Right ventricle myocardium inferior (tissue), 1 donor: ENCODE data around the gene TMEM131. TPM values are rescaled to one million over a fixed set of nuclear protein-coding genes. Genes with fewer than 3 reads are reported as not detected.
A peak's percentile ranks its signal among the peaks of the same experiment; 100 is the strongest.
"Not testable (repeated sequence)": the region's sequence is repeated elsewhere in the genome, so short reads cannot be mapped to it uniquely, and the experiment has no call there.

Experiments
- ATAC-seq: fragments of 200-7000 bp; cut with Tn5 transposase; one replicate; pipeline ENCODE4 v1.9.1; 2020; ENCODE audit warnings: mild to moderate bottlenecking, moderate library complexity
- DNase-seq: peaks from one replicate; pipeline ENCODE4 v3.0.0; 2021; ENCODE audit errors: missing footprints
- intact Hi-C: fragments of 100-400 bp; cut with DNase I; formaldehyde crosslinking; loops from one replicate; pipeline ENCODE4 v1.11.0; 2022
- total RNA-seq: library from RNA; stranded (reverse); fragmentation: NEBNext Ultra II Directional; extraction: Animal tissue kit (Norgen Biotek cat#: 25700); gene quantifications from one replicate; pipeline ENCODE4 v1.2.1, GENCODE V29; 2021
- donor health status: DM: no; HTN: yes; CAD: no; lungs with severe emphysema.

Gene TMEM131
- total RNA-seq, 1 donor from 2014 or later: 26.0 TPM

- intact Hi-C loops, ATAC-seq, DNase-seq: not testable (repeated sequence)
Observed at GRCh38 chr2:97893042-97893441, 102.7 kb downstream of the TMEM131 start.

DNA sequence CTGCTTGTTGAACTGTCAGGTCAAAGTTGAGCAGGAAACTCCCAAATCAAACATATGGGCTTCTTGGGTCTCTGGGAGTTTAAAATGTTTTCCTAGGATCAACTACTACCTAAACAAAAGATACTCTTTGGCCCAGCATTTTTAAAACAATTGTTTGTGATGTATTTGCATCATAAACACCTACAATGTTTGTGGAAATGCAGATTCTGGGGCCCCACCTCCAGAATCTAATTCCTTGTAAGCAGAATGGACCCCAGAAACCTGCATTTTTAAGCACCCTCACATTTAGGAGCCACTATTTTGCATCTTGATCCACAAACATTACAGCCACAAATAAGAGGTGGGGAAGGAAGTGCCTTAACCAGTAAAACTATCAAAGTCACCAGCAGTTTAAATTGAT is 104.1 kb downstream of the TMEM131 start:
- DNase-seq (no peak), ATAC-seq (no peak)
- intact Hi-C loops: no loop called here

DNA sequence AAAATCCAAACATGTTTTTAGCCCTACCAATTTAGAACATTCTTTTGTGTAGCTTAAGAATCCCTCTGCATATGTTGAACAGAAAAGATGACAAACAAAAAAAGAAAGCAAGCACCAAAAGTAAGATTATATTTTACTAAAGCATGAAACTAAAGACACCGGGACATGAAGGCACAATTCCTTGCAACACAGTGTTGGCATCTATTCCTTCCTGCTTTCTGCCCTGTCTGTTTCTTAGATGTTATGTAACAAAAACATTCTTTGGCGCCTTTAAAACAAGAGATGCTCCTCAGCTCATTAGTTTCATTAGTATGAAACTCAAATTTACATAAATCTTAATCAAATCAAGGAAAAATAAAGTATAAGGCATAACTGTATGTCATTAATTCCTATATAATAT is 106.6 kb downstream of the TMEM131 start:
- no peak for ATAC-seq
- DNase-seq: no peak
- intact Hi-C loops: no loop called here

DNA sequence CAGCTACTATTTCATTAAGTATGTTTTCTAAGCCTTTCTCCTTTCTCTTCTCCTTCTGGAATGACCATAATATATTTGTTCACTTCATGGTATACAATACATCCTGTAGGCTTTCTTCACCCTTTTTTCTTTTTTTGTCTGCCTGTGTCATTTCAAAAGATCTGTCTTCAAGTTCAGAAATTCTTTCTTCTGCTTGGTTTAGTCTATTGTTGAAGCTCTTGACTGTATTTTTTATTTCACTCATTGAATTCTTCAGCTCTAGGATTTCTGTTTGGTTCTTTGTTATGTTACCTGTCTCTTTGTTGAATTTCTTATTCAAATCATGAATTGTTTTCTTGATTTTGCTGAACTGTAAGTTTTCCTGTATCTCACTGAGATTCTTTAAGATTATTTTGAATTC is 109.9 kb downstream of the TMEM131 start:
- intact Hi-C loops: no loop called here
- ATAC-seq (no peak), DNase-seq (no peak)

GRCh38 chr2:97880334-97880733 is 115.4 kb downstream of the TMEM131 start:
- no peak for ATAC-seq
- no peak for DNase-seq
- intact Hi-C loops: no loop called here

- ATAC-seq: no peak
- intact Hi-C loops: no loop called here
- no peak for DNase-seq
Observed at GRCh38 chr2:97878865-97879264, 116.9 kb downstream of the TMEM131 start.

DNA sequence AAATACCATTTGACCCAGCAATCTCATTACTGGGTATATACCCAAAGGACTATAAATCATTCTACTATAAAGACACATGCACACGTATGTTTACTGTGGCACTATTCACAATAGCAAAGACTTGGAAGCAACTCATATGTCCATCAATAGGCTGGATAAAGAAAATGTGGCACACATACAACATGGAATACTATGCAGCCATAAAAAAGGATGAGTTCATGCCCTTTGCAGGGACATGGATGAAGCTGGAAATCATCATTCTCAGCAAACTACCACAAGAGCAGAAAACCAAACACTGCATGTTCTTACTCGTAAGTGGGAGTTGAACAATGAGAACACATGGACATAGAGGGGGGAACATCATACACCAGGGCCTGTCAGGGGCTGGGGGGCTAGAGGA is 117.4 kb downstream of the TMEM131 start:
- DNase-seq, intact Hi-C loops, ATAC-seq: not testable (repeated sequence)

DNA sequence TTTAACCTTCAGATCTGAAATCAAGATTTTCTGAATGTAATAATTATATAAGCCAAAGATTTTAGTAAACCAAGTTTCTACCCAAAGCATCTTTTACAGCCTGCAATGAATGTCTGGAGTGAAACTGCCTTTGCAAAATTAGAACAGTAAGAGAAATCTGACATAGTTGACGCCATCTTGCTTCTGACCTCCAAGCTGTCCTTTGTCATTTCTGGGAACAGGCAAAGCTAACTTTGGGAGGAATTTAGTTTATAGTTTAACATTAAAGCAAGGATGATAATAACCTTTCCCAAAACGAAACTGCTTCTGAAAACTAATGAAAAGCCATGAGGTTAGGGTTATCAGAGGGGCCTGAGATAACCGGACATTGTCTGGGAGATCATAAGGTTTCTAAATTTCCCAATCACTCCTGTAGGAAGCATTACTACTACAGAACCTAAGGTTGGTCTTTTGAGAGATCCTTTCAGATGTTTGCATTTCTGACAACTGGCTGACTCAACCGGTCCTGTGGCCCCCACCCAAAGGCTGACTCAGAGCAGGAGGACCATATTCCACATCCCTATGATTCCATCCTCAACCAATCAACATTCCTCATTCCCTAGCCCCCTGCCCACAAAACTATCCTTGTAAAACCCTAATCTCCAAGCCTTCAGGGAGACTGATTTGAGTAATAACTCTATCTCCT is 124.5 kb downstream of the TMEM131 start:
- intact Hi-C loops: no loop called here
- ATAC-seq (no peak), DNase-seq (no peak)

DNA sequence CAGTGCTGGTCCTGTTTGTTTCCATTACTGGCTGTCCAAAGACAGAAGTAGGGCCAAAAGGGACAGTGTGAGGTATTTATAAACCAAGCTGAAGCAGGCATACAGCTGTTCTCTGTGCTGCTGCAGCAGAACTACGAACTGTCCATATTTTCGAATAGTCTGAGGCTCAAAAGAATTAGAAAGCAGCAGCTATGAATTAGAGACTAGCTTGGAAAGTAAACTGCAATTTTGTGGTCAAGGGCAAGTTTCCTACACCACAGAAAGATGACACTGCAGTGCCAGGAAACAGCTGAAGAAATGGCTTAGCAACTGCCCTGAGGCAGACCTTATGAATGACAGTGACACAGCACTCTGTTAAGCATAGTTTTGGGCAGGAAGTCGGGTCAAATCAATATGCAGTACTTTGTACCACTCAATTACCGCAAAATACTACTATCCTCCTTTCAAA is 125.3 kb downstream of the TMEM131 start:
- DNase-seq: no peak
- peak; percentile 93 for ATAC-seq
- intact Hi-C loops: no loop called here

- ATAC-seq (no peak), DNase-seq (no peak)
- intact Hi-C loops: no loop called here
Observed at GRCh38 chr2:97869722-97870346, 125.9 kb downstream of the TMEM131 start.

GRCh38 chr2:97868986-97869721 is 126.6 kb downstream of the TMEM131 start:
- DNase-seq (peak; percentile 65), ATAC-seq (peak; percentile 94)
- intact Hi-C loops: no loop called here

DNA sequence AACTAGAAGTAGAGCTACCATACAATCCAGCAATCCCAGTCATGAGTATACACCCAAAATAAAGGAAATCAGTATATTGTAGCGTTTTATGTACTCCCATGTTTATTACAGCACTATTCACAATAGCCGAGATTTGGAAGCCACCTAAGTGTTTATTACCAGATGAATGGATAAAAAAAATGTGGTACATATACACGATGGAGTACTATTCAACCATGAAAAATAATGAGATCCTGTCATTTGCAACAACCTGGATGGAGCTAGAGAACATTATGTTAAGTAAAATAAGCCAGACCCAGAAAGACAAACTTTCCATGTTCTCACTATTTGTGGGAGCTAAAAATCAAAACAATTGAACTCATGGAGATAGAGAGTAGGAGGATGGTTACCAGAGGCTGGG is 131.9 kb downstream of the TMEM131 start:
- no peak for ATAC-seq
- no peak for DNase-seq
- intact Hi-C loops: no loop called here

DNA sequence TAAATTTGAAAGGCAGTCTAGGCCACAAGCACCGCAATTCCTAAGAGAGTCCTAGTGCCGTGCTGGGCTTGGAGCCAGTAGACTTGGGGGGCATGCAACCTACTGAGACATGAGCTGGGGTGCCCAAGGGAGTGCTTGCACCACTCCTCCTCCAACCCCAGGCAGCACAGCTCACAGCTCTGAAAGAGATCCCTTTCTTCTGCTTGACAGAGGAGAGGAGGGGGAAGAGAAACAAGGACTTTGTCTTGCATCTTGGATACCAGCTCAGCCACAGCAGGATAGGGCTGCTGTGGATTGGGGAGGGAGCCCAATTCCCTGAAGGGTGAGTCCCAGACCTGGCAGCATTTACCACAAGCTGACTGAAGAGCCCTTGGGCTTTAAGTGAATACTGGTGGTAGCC is 134.6 kb downstream of the TMEM131 start:
- DNase-seq (no peak), ATAC-seq (no peak)
- intact Hi-C loops: no loop called here

DNA sequence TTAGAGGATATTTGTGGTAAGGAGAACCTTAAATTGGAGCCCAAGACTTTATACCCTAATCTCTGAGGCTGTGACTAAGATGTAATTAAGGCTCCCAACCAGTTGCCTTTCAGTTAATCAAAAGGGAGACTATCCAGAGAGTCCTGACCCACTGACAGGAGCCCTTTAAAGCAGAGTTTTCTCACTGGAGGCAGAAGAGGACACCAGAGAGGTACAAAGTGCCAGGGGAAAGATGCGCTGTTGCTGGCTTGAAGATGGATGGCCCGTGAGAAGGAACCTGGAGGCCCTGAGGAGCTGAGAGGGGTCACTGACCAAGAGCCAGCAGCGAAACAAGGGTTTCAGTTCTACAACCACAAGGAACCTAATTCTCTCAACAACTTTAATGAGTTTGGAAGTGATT is 137.3 kb downstream of the TMEM131 start:
- DNase-seq (no peak), ATAC-seq (no peak)
- intact Hi-C loops: no loop called here

DNA sequence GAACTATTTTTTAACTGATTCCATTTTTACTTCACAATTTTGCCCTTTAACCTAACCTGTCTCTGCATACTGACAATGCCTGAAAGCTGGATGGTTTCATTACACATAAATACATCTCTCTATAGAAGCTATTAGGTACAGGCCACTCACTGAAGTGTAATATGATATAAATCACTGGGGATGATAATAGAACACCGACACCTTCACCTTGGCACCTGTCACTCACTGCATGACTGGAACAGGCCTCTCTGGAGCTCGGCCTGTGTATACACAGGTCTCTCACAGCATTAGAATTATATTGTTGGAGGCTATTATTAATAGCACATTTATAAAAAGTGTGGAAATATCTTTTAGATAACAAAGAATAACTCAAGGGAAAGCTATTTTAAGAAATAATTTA is 138.2 kb downstream of the TMEM131 start:
- no peak for DNase-seq
- intact Hi-C loops: no loop called here
- no peak for ATAC-seq

- DNase-seq, intact Hi-C loops, ATAC-seq: not testable (repeated sequence)
Observed at GRCh38 chr2:97853057-97853456, 142.7 kb downstream of the TMEM131 start.

DNA sequence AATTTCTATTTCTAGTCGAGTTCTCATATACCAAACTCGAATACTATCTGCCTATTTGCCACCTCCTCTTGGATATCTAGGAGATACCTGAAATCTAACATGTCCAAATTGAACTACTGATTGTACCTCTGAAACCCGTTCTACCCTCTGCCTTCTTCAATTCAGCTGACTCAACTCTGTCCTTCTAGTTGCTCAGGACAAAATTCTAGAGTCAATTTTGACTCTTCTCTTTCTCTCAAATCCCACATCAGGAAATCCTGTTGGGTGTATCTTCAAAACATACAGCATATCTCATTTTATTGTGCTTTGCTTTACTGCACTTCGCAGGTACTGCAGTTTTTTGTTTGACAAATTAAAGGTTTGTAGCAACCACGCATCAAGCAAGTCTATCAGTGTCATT is 144.6 kb downstream of the TMEM131 start:
- no peak for ATAC-seq

GRCh38 chr2:97849881-97850528 is 145.7 kb downstream of the TMEM131 start:
- intact Hi-C loops: no loop called here
- DNase-seq: no peak
- ATAC-seq: no peak

More for the DNA sequence above, 144.6 kb downstream of the TMEM131 start:
- intact Hi-C loops: no loop called here
- DNase-seq: no peak

DNA sequence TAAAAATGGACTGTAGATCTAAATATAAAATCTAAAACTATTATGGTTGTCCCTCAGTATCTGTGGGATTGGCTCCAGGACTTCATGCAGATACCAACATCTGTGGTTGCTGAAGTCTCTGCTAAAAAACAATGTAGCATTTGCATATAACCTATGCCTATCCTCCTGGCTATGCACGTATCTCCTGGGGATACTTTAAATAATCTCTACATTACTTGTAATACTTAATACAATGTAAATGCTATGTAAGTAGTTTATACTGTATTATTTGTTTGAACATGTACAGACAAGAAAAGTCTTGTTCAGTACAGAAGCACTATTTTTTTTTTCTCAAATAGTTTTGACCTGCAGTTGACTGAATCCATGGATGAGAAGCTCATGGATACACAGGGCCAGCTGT is 147.4 kb downstream of the TMEM131 start:
- ATAC-seq (no peak), DNase-seq (no peak)
- intact Hi-C loops: no loop called here
